Measurements from ENCODE around the gene UBE2Q1. TPM values are rescaled to one million over a fixed set of nuclear protein-coding genes. Genes with fewer than 3 reads are reported as not detected.

Gene UBE2Q1
- total RNA-seq, 4 donors from 2014 or later: 21.8 to 159 (median 30.6) TPM

DNA sequence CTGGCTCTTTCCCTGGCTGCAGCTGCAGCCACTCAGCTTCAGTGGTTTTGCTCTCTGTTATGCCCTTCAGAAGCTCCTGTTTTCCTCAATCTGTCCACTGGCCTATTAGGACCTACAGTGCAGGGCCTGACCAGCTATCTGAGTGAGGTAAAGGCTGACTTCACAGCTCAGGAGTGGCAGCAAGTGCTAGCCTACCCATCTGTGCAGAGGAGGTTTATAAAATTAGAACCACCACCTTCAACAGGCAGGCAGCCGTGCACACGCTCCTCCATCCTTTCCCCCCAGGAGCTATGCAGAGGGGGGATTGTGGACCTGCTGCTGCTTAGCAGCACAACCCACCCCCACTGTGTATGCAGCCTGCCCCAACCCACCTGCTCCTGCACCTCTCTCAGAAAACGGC, 41.2 kb upstream of the UBE2Q1 start:
- peaks cover 0 to 81% (median 0%) of the 10 kb centered on the region in 3 donors for H3K36me3 ChIP-seq
- no peaks in the 10 kb centered on the region for H3K9me3 ChIP-seq
- TF ChIP-seq POLR2A (IDR thresholded peaks at IDR 0.05): no peak
- TF ChIP-seq, protein P1, sequence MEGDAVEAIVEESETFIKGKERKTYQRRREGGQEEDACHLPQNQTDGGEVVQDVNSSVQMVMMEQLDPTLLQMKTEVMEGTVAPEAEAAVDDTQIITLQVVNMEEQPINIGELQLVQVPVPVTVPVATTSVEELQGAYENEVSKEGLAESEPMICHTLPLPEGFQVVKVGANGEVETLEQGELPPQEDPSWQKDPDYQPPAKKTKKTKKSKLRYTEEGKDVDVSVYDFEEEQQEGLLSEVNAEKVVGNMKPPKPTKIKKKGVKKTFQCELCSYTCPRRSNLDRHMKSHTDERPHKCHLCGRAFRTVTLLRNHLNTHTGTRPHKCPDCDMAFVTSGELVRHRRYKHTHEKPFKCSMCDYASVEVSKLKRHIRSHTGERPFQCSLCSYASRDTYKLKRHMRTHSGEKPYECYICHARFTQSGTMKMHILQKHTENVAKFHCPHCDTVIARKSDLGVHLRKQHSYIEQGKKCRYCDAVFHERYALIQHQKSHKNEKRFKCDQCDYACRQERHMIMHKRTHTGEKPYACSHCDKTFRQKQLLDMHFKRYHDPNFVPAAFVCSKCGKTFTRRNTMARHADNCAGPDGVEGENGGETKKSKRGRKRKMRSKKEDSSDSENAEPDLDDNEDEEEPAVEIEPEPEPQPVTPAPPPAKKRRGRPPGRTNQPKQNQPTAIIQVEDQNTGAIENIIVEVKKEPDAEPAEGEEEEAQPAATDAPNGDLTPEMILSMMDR (IDR thresholded peaks at IDR 0.05): no peak
- no peak overlapping the region for H3K27ac ChIP-seq
- peaks cover 0 to 19% (median 0%) of the 10 kb centered on the region in 4 donors for H3K4me1 ChIP-seq
- H3K27me3 ChIP-seq: no peaks in the 10 kb centered on the region
- DNase-seq: no peak
- H3K4me3 ChIP-seq: no peak overlapping the region

DNA sequence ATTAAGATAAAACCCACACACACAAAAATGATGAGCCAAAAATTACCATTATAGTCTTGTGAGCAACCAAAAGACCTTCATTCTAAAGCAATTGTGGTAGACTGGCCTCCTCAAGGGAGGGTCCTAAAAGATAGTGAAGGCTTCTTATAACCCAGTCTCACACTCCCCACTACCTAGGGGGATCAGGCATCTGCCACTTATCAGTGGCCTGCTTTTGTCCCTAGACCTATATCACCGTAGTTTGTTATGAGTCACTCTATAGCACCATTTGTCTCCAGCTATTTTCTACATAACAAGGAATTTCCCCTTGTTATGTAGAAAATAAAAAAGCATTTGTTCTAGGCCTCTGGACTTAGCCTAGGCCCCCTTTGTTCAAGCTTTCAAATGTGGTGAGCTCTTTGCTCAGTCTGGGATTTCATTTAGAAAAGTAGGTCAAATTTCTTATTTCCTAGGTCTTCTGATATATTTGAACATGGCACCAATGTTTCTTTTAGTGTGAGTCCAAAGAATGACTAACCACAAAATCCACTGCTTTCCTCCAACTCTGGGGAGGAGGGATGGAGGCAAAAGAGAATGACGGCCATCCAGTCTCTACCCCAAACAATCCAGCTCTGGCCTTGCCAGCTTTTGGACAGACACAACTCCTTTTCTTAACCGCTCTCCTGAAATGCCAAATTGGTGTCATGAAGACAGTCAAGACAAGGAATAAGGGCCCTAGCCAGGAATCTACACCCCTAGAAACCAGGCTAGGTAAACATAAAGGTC, 40.6 kb upstream of the UBE2Q1 start:
- H3K27ac ChIP-seq: no peak overlapping the region
- H3K9me3 ChIP-seq: no peaks in the 10 kb centered on the region
- TF ChIP-seq, protein P1 (IDR thresholded peaks at IDR 0.05): no peak
- no peak for TF ChIP-seq POLR2A (IDR thresholded peaks at IDR 0.05)
- peaks cover 0 to 87% (median 0%) of the 10 kb centered on the region in 3 donors for H3K36me3 ChIP-seq
- peaks cover 0 to 13% (median 0%) of the 10 kb centered on the region in 4 donors for H3K4me1 ChIP-seq
- no peak for DNase-seq
- no peak overlapping the region for H3K4me3 ChIP-seq
- no peaks in the 10 kb centered on the region for H3K27me3 ChIP-seq

DNA sequence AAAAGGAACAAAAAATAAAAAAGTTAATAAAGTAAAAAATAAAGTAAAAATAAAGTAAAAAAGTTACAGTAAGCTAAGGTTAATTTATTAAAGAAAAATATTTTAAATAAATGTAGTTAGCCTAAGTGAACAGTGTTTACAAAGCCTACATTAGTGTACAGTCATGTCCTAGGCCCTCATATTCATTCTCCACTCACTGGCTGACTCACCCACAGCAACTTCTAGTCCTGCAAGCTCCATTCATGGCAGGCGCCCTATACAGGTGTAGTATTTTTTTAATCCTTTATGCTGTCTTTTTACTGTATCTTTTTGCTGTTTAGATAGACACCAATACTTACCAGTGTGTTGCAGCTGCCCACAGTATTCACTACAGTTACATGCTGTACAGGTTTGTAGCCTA, 37.2 kb upstream of the UBE2Q1 start:
- DNase-seq: no peak
- H3K27ac ChIP-seq: no peak overlapping the region
- H3K4me1 ChIP-seq: no peaks in the 10 kb centered on the region
- H3K36me3 ChIP-seq: peaks cover 0 to 95% (median 0%) of the 10 kb centered on the region in 3 donors
- no peaks in the 10 kb centered on the region for H3K27me3 ChIP-seq
- no peaks in the 10 kb centered on the region for H3K9me3 ChIP-seq
- no peak overlapping the region for H3K4me3 ChIP-seq
- TF ChIP-seq, protein P1 (IDR thresholded peaks at IDR 0.05): no peak
- no peak for TF ChIP-seq POLR2A (IDR thresholded peaks at IDR 0.05)

DNA sequence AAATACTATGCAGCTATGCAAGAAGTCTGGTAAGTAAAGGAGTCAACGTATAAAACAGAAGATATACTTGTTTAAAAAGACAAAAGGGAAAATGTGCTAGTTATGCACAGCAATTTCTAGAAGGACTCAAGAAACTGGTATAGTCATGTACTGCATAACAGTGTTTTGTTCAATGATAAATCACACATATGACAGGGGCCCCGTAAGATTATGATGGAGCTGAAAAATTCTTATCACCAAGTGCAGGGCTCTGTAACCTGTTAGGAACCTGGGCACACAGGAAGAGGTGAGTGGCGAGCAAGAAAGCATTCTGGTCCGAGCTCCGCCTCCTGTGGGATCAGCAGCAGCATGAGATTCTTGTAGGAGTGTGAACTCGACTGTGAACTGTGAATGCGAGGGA, 36.3 kb upstream of the UBE2Q1 start:
- H3K4me3 ChIP-seq: no peak overlapping the region
- H3K27ac ChIP-seq: no peak overlapping the region
- H3K9me3 ChIP-seq: no peaks in the 10 kb centered on the region
- H3K4me1 ChIP-seq: no peaks in the 10 kb centered on the region
- peaks cover 0 to 96% (median 0%) of the 10 kb centered on the region in 3 donors for H3K36me3 ChIP-seq
- no peak for DNase-seq
- no peaks in the 10 kb centered on the region for H3K27me3 ChIP-seq
- TF ChIP-seq POLR2A (IDR thresholded peaks at IDR 0.05): no peak
- TF ChIP-seq, protein P1 (IDR thresholded peaks at IDR 0.05): no peak

DNA sequence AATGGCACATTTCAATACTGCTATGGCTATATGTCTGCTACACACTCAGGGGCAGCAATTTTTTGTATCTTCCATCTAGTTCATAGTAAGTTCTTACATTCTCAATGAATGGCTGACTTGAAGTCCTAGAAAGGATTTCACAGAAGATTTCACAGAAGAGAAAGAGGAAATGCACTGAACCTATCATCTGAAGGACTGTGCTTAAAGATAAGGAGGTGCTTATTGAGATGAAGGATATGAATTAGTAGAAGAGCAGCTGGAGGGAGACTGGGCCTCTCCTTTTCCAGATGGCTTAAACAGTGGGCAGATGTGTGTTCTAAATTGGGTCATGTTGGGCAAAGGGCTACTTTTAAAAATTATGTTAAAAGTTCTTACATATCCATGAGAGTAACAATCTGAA, 34.9 kb upstream of the UBE2Q1 start:
- peaks cover 0 to 98% (median 0%) of the 10 kb centered on the region in 3 donors for H3K36me3 ChIP-seq

More for the DNA sequence above, 34.9 kb upstream of the UBE2Q1 start:
- H3K27ac ChIP-seq: no peak overlapping the region
- no peaks in the 10 kb centered on the region for H3K27me3 ChIP-seq
- H3K4me3 ChIP-seq: no peak overlapping the region
- H3K4me1 ChIP-seq: no peaks in the 10 kb centered on the region
- no peaks in the 10 kb centered on the region for H3K9me3 ChIP-seq
- no peak for DNase-seq
- TF ChIP-seq, protein P1 (IDR thresholded peaks at IDR 0.05): no peak
- no peak for TF ChIP-seq POLR2A (IDR thresholded peaks at IDR 0.05)
